ENCODE results near the gene SESN1. TPM values are rescaled to one million over a fixed set of nuclear protein-coding genes. Genes with fewer than 3 reads are reported as not detected.

SESN1 gene
- total RNA-seq, 1 experiment from 2014 or later, result 1.9 TPM

DNA sequence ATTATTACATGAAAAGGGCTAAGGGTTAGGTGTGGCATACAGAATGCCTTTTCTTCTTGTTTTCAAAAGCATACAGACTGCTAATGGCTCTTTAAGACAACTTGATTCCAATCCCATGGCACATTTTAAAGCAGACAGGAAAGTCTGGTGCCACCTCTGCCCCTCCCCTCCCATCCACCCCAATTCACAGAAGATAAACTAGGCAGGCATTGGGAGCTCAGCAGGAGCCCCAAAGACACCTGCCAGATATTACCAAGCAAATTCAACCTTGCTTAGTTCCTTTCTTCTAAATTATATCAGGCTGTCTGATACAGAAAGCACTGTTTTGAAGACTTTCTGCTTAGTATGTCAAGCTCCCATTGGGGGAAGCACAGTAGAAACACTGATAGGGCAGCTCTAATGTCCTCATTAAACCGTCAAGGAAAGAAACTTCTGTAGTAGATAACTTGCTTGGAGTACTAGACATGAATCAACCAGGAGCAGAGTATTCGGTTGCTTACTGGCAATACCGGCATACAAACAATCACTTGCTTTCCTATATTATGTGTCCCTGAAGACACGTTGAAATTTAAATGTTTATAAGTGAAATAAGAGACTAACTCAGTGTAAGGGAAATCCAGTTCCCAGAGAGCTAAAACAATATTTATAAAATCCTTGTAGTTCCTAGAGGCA is 13.0 kb downstream of the SESN1 start:
- Histone ChIP-seq H3K79me2 (ENCODE audit: low read length) (no peaks in the 10 kb centered on the region), H3K36me3 (ENCODE audit: insufficient read depth, low read length) (no peaks in the 10 kb centered on the region), H3K27ac (ENCODE audit: low read length) (no peak overlapping the region), H3K9ac (ENCODE audit: low read length) (no peak overlapping the region), H3K9me3 (ENCODE audit: low read length) (no peaks in the 10 kb centered on the region), H2AFZ (ENCODE audit: low read length) (no peak overlapping the region), H4K20me1 (ENCODE audit: insufficient read depth, low read depth, low read length) (peaks cover 4% of the 10 kb centered on the region; the same call in 1 of the 2 replicates), H3K4me3 (ENCODE audit: low read length) (no peak overlapping the region), H3K9me2 (replicated peaks; ENCODE audit: insufficient read depth, low read length) (no peaks in the 10 kb centered on the region), H3K4me1 (ENCODE audit: low read length) (0 out of 2 replicates have a peak, but pooled peaks cover 5% of the 10 kb centered on the region), H3K4me2 (ENCODE audit: low read depth, low read length, poor library complexity, severe bottlenecking) (no peak overlapping the region), H3K27me3 (ENCODE audit: low read length) (no peaks in the 10 kb centered on the region)
- DNase-seq, result no peak

DNA sequence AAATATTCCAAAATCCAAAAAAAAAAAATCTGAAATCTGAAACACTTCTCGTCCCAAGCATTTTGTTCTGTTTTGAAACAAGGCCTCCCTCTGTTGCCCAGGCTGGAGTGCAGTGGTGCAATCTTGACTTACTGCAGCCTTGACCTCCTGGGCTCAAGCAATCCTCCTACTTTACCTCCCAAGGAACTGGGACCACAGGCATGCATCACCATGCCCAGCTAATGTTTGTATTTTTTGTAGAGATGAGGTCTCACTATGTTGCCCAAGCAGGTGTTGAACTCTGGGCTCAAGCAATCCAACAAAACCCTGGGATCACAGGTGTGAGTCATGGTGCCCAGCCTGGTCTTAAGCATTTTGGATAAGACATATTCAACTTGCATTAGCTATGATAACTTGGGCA is 13.6 kb downstream of the SESN1 start:
- H3K4me2 ChIP-seq (ENCODE audit: low read depth, low read length, poor library complexity, severe bottlenecking), result no peak overlapping the region
- no peak for DNase-seq
- H3K27ac ChIP-seq (ENCODE audit: low read length), result no peak overlapping the region
- no peaks in the 10 kb centered on the region for H3K79me2 ChIP-seq (ENCODE audit: low read length)
- H2AFZ ChIP-seq (ENCODE audit: low read length), result no peak overlapping the region
- peaks cover 4% of the 10 kb centered on the region; the same call in 1 of the 2 replicates for H4K20me1 ChIP-seq (ENCODE audit: insufficient read depth, low read depth, low read length)
- H3K4me1 ChIP-seq (ENCODE audit: low read length), result 0 out of 2 replicates have a peak, but pooled peaks cover 5% of the 10 kb centered on the region
- no peaks in the 10 kb centered on the region for H3K36me3 ChIP-seq (ENCODE audit: insufficient read depth, low read length)
- no peak overlapping the region for H3K9ac ChIP-seq (ENCODE audit: low read length)
- H3K9me3 ChIP-seq (ENCODE audit: low read length), result no peaks in the 10 kb centered on the region
- H3K27me3 ChIP-seq (ENCODE audit: low read length), result no peaks in the 10 kb centered on the region
- no peak overlapping the region for H3K4me3 ChIP-seq (ENCODE audit: low read length)
- H3K9me2 ChIP-seq (replicated peaks; ENCODE audit: insufficient read depth, low read length), result no peaks in the 10 kb centered on the region

DNA sequence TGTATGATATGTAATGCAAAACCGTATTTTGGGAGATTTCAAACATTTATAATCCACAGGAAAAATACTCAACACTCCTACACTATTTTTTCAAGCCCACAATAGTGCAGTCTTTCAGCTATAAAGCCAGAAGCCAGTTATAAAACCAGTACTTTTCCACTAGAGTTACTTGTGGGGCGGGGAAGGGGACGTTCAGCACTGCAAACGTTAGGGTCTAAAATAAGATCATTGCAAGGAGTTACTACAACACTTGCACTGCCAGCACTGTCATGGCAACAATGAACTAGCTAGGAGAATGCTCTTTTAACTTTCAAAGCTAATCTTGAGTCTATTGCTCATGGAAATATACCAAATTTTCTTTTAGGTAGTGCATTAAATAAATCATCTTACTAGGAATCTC is 14.7 kb downstream of the SESN1 start:
- Histone ChIP-seq H3K27me3 (ENCODE audit: low read length) (no peaks in the 10 kb centered on the region), H3K9me2 (replicated peaks; ENCODE audit: insufficient read depth, low read length) (no peaks in the 10 kb centered on the region), H3K4me3 (ENCODE audit: low read length) (no peak overlapping the region), H2AFZ (ENCODE audit: low read length) (no peak overlapping the region), H4K20me1 (ENCODE audit: insufficient read depth, low read depth, low read length) (peaks cover 4% of the 10 kb centered on the region; the same call in 1 of the 2 replicates), H3K4me2 (ENCODE audit: low read depth, low read length, poor library complexity, severe bottlenecking) (no peak overlapping the region), H3K9ac (ENCODE audit: low read length) (no peak overlapping the region), H3K79me2 (ENCODE audit: low read length) (no peaks in the 10 kb centered on the region), H3K9me3 (ENCODE audit: low read length) (no peaks in the 10 kb centered on the region), H3K27ac (ENCODE audit: low read length) (no peak overlapping the region), H3K36me3 (ENCODE audit: insufficient read depth, low read length) (no peaks in the 10 kb centered on the region), H3K4me1 (ENCODE audit: low read length) (0 out of 2 replicates have a peak, but pooled peaks cover 5% of the 10 kb centered on the region)
- no peak for DNase-seq

DNA sequence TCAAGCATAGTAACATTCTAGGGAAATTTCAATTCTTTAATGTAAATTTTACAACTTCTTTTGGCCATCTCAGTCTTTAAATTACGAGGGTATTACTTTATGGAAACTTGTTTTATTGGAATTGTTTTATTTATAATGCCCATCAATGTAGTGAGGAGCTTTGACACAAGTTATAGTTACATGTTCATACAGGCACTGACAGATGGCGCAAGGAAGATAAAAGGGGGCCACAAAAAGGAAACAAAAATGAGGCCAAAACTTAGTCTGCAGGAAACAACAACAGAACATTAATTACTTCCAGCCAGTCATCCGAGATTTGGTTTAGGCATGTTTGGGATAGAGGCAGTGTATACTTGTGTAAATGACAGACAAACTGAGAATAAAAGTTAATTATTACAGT is 18.3 kb downstream of the SESN1 start:
- no peak overlapping the region for H2AFZ ChIP-seq (ENCODE audit: low read length)
- no peak overlapping the region for H3K27ac ChIP-seq (ENCODE audit: low read length)
- no peaks in the 10 kb centered on the region for H3K9me3 ChIP-seq (ENCODE audit: low read length)
- no peak overlapping the region for H3K4me3 ChIP-seq (ENCODE audit: low read length)
- H4K20me1 ChIP-seq (ENCODE audit: insufficient read depth, low read depth, low read length), result no peaks in the 10 kb centered on the region
- H3K36me3 ChIP-seq (ENCODE audit: insufficient read depth, low read length), result no peaks in the 10 kb centered on the region
- no peaks in the 10 kb centered on the region for H3K79me2 ChIP-seq (ENCODE audit: low read length)
- H3K9me2 ChIP-seq (replicated peaks; ENCODE audit: insufficient read depth, low read length), result no peaks in the 10 kb centered on the region
- H3K9ac ChIP-seq (ENCODE audit: low read length), result no peak overlapping the region
- no peak overlapping the region for H3K4me2 ChIP-seq (ENCODE audit: low read depth, low read length, poor library complexity, severe bottlenecking)
- no peak for DNase-seq
- H3K4me1 ChIP-seq (ENCODE audit: low read length), result no peaks in the 10 kb centered on the region
- H3K27me3 ChIP-seq (ENCODE audit: low read length), result no peaks in the 10 kb centered on the region

DNA sequence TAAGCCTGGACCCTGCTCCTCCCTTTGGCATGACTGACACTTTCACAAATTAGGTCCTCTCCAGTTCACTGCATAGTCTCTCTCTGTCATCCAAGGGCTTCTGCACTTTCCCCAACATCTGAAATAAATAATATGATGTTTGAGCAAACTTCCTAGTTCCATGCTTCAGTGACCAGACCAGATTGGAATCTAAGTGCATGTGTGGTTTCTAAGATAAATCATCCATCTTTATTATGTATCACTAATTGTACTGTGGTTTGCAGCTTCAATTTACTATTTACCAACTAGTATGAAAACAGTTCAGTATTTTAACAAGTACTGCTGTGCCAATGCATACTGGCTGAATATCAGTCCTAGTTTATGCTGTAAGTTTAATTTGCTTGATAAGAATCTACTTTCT is 18.7 kb downstream of the SESN1 start:
- no peaks in the 10 kb centered on the region for H4K20me1 ChIP-seq (ENCODE audit: insufficient read depth, low read depth, low read length)
- no peak overlapping the region for H2AFZ ChIP-seq (ENCODE audit: low read length)
- no peak overlapping the region for H3K4me2 ChIP-seq (ENCODE audit: low read depth, low read length, poor library complexity, severe bottlenecking)
- H3K79me2 ChIP-seq (ENCODE audit: low read length), result no peaks in the 10 kb centered on the region
- no peaks in the 10 kb centered on the region for H3K27me3 ChIP-seq (ENCODE audit: low read length)
- H3K4me1 ChIP-seq (ENCODE audit: low read length), result no peaks in the 10 kb centered on the region
- H3K36me3 ChIP-seq (ENCODE audit: insufficient read depth, low read length), result no peaks in the 10 kb centered on the region
- H3K9me3 ChIP-seq (ENCODE audit: low read length), result no peaks in the 10 kb centered on the region
- H3K9me2 ChIP-seq (replicated peaks; ENCODE audit: insufficient read depth, low read length), result no peaks in the 10 kb centered on the region
- H3K4me3 ChIP-seq (ENCODE audit: low read length), result no peak overlapping the region
- no peak overlapping the region for H3K27ac ChIP-seq (ENCODE audit: low read length)
- H3K9ac ChIP-seq (ENCODE audit: low read length), result no peak overlapping the region
- DNase-seq, result no peak

DNA sequence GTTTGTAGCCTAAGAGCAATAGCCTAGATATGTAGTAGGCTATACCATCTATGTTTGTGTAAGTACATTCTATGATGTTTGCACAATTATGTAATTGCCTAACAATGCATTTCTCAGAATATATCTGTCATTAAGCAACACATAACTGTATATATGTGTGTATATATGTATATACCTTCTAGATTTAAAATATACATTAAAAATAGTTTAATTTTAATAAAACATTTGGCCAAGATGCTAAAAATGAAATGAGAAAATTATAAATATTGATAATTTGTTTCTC is 20.6 kb downstream of the SESN1 start:
- DNase-seq, result no peak

DNA sequence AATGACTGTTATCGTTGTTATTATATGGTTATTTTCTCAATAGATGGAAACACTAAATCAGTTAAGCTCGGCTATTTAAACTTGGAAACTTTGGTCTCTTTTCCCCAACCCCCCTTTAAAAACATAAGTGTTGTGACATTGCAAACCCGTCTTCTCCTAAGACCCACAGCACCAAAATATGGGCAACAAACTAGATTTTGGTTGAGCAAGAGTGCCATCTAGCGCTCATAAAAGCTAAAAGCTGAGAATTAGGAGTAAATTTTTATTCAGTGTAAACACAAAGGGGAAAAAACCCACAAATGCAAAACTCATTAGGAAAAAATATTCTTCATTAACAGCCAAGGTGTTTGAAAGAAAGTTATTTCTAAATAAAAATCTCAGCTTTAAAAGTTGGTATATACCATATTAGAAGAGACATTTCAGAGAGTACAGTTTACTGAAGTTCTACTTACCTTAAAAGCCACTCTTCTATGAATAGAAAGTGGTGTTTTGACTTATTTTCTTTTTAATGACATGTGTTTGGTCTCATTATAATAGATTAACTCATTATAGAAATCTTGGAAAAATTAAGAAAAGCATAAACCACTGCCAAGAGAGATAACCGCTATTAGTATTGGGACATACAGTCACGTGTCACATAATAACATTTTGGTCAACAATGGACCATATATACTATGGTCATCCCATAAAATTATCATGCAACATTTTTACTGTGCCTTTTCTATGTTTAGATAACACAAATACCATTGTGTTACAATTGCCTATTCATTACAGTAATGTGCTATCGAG is 21.1 kb downstream of the SESN1 start:
- Histone ChIP-seq H3K79me2 (ENCODE audit: low read length) (no peaks in the 10 kb centered on the region), H3K4me3 (ENCODE audit: low read length) (no peak overlapping the region), H3K9me2 (replicated peaks; ENCODE audit: insufficient read depth, low read length) (no peaks in the 10 kb centered on the region), H3K36me3 (ENCODE audit: insufficient read depth, low read length) (no peaks in the 10 kb centered on the region), H2AFZ (ENCODE audit: low read length) (no peak overlapping the region), H3K27ac (ENCODE audit: low read length) (no peak overlapping the region), H3K9ac (ENCODE audit: low read length) (no peak overlapping the region), H4K20me1 (ENCODE audit: insufficient read depth, low read depth, low read length) (no peaks in the 10 kb centered on the region), H3K4me1 (ENCODE audit: low read length) (no peaks in the 10 kb centered on the region), H3K27me3 (ENCODE audit: low read length) (no peaks in the 10 kb centered on the region), H3K4me2 (ENCODE audit: low read depth, low read length, poor library complexity, severe bottlenecking) (no peak overlapping the region), H3K9me3 (ENCODE audit: low read length) (no peaks in the 10 kb centered on the region)
- DNase-seq, result peak; percentile 89

More for the DNA sequence above, 20.6 kb downstream of the SESN1 start:
- Histone ChIP-seq H3K27ac (ENCODE audit: low read length) (no peak overlapping the region), H3K4me2 (ENCODE audit: low read depth, low read length, poor library complexity, severe bottlenecking) (no peak overlapping the region), H3K4me3 (ENCODE audit: low read length) (no peak overlapping the region), H3K9ac (ENCODE audit: low read length) (no peak overlapping the region), H3K36me3 (ENCODE audit: insufficient read depth, low read length) (no peaks in the 10 kb centered on the region), H3K4me1 (ENCODE audit: low read length) (no peaks in the 10 kb centered on the region), H3K79me2 (ENCODE audit: low read length) (no peaks in the 10 kb centered on the region), H3K9me3 (ENCODE audit: low read length) (no peaks in the 10 kb centered on the region), H3K9me2 (replicated peaks; ENCODE audit: insufficient read depth, low read length) (no peaks in the 10 kb centered on the region), H4K20me1 (ENCODE audit: insufficient read depth, low read depth, low read length) (no peaks in the 10 kb centered on the region), H3K27me3 (ENCODE audit: low read length) (no peaks in the 10 kb centered on the region), H2AFZ (ENCODE audit: low read length) (no peak overlapping the region)

DNA sequence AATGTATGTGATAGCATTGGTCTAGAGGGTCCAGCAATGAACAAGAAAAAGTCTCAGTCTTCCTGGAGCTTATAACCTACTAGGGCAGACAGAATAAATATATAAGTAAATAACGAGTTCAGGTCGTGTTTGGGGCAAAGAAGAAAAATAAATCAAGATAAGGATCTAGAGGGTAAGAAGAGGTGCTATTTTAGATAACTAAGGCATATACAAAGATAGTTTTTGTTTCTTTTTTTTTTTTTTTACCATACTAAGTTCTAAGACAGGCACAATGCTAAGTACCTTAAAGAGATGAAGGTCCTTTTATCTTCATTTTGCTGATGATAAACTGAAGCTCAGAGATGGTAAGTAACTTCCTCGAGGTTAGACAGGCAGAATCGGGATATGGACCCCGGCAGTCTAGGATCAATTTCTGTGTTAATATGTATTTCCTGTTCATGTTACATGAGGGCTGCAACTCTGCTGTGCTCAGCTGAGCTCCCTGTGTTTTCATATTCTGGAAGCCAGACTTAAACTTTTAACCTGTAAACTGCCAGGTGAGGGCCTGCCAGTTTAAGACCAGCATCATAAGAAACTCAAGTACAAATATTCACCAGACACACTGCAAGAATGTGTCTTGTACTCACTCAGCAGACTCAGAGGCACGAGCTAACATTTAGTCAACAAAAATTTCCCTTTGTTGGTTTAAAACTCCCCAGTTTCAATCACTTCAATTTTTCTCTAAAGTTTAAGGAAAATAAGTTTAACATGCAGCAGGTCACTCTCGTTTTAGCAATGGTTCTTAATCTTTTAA is 23.3 kb downstream of the SESN1 start:
- H3K4me3 ChIP-seq (ENCODE audit: low read length), result no peak overlapping the region
- no peak overlapping the region for H3K27ac ChIP-seq (ENCODE audit: low read length)
- H3K9ac ChIP-seq (ENCODE audit: low read length), result no peak overlapping the region
- no peaks in the 10 kb centered on the region for H3K36me3 ChIP-seq (ENCODE audit: insufficient read depth, low read length)
- H3K9me2 ChIP-seq (replicated peaks; ENCODE audit: insufficient read depth, low read length), result no peaks in the 10 kb centered on the region
- no peaks in the 10 kb centered on the region for H4K20me1 ChIP-seq (ENCODE audit: insufficient read depth, low read depth, low read length)
- H2AFZ ChIP-seq (ENCODE audit: low read length), result no peak overlapping the region
- no peaks in the 10 kb centered on the region for H3K9me3 ChIP-seq (ENCODE audit: low read length)
- no peak overlapping the region for H3K4me2 ChIP-seq (ENCODE audit: low read depth, low read length, poor library complexity, severe bottlenecking)
- H3K27me3 ChIP-seq (ENCODE audit: low read length), result no peaks in the 10 kb centered on the region
- no peak for DNase-seq
- no peaks in the 10 kb centered on the region for H3K4me1 ChIP-seq (ENCODE audit: low read length)
- H3K79me2 ChIP-seq (ENCODE audit: low read length), result no peaks in the 10 kb centered on the region
